Chondrocyte (in vitro differentiated cells): Measurements from ENCODE around the gene ESR2. TPM values are rescaled to one million over a fixed set of nuclear protein-coding genes. Genes with fewer than 3 reads are reported as not detected.

Experiments used
- DNase-seq: peaks from one replicate; pipeline ENCODE4 v3.0.0; 2021; ENCODE audit warnings: mixed read lengths, low spot score
- H3K27ac Mint-ChIP-seq: one replicate; pipeline ENCODE4 v1.8.0; 2021; ENCODE audit warnings: mild to moderate bottlenecking, moderate library complexity, mixed read lengths; ENCODE audit not compliant: unreplicated experiment
- H3K27me3 Mint-ChIP-seq: 2 replicates; pipeline ENCODE4 v1.8.0; 2021; ENCODE audit warnings: low read depth, mixed read lengths
- H3K36me3 Mint-ChIP-seq: 2 replicates; pipeline ENCODE4 v1.8.0; 2021; ENCODE audit warnings: low read depth, mixed read lengths
- H3K4me1 Mint-ChIP-seq: 2 replicates; pipeline ENCODE4 v1.8.0; 2021; ENCODE audit warnings: low read depth, mild to moderate bottlenecking, mixed read lengths
- H3K4me3 Mint-ChIP-seq: one replicate; pipeline ENCODE4 v1.8.0; 2021; ENCODE audit warnings: mild to moderate bottlenecking, moderate library complexity, mixed read lengths; ENCODE audit not compliant: unreplicated experiment
- H3K9me3 Mint-ChIP-seq: 2 replicates; pipeline ENCODE4 v1.8.0; 2021; ENCODE audit warnings: low read depth, mixed read lengths
- total RNA-seq: library from RNA; stranded (reverse); gene quantifications from 3 replicates; pipeline ENCODE4 v1.2.1, GENCODE V29; 2021
- TF ChIP-seq, protein P1 (sequence below): fragments of 200-600 bp; sonication (generic); IDR thresholded peaks from 2 replicates; pipeline ENCODE4 v1.5.0; 2021; ENCODE audit warnings: antibody characterized with exemption, mild to moderate bottlenecking, moderate library complexity

ESR2 gene
- total RNA-seq, 1 donor from 2014 or later, result not detected

GRCh38 chr14:64238631-64239030 is 55.5 kb downstream of the ESR2 start:
- Mint-ChIP-seq H3K4me1 (peaks cover 37% of the 10 kb centered on the region), H3K36me3 (peaks cover 3% of the 10 kb centered on the region), H3K4me3 (no peak overlapping the region), H3K27me3 (peaks cover 35% of the 10 kb centered on the region), H3K27ac (no peak overlapping the region), H3K9me3 (no peaks in the 10 kb centered on the region)
- TF ChIP-seq, protein P1, sequence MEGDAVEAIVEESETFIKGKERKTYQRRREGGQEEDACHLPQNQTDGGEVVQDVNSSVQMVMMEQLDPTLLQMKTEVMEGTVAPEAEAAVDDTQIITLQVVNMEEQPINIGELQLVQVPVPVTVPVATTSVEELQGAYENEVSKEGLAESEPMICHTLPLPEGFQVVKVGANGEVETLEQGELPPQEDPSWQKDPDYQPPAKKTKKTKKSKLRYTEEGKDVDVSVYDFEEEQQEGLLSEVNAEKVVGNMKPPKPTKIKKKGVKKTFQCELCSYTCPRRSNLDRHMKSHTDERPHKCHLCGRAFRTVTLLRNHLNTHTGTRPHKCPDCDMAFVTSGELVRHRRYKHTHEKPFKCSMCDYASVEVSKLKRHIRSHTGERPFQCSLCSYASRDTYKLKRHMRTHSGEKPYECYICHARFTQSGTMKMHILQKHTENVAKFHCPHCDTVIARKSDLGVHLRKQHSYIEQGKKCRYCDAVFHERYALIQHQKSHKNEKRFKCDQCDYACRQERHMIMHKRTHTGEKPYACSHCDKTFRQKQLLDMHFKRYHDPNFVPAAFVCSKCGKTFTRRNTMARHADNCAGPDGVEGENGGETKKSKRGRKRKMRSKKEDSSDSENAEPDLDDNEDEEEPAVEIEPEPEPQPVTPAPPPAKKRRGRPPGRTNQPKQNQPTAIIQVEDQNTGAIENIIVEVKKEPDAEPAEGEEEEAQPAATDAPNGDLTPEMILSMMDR, result no peak
- no peak for DNase-seq

DNA sequence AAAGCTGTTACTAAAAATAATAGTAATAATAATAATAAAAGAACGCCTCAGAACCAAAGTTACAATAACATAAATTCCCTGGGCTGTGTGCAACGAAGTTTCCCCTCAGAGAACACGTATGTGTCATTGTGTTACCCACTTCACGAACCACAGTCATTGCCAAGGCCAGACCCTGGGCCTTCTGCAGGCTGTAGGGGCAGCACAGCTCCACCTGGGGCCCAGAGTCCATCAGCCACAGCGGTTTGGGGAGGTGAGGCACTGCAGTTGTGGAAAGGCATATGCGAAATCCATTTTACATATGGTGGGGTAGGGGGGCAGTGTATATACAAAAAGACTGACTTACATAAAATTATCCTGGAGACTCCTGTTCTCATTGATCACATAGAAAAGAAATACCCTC is 56.1 kb downstream of the ESR2 start:
- no peak overlapping the region for H3K4me3 Mint-ChIP-seq
- no peak for DNase-seq
- peaks cover 42% of the 10 kb centered on the region for H3K4me1 Mint-ChIP-seq
- no peak overlapping the region for H3K27ac Mint-ChIP-seq
- peaks cover 3% of the 10 kb centered on the region for H3K36me3 Mint-ChIP-seq
- TF ChIP-seq, protein P1, result no peak
- no peaks in the 10 kb centered on the region for H3K9me3 Mint-ChIP-seq
- H3K27me3 Mint-ChIP-seq, result peaks cover 35% of the 10 kb centered on the region

DNA sequence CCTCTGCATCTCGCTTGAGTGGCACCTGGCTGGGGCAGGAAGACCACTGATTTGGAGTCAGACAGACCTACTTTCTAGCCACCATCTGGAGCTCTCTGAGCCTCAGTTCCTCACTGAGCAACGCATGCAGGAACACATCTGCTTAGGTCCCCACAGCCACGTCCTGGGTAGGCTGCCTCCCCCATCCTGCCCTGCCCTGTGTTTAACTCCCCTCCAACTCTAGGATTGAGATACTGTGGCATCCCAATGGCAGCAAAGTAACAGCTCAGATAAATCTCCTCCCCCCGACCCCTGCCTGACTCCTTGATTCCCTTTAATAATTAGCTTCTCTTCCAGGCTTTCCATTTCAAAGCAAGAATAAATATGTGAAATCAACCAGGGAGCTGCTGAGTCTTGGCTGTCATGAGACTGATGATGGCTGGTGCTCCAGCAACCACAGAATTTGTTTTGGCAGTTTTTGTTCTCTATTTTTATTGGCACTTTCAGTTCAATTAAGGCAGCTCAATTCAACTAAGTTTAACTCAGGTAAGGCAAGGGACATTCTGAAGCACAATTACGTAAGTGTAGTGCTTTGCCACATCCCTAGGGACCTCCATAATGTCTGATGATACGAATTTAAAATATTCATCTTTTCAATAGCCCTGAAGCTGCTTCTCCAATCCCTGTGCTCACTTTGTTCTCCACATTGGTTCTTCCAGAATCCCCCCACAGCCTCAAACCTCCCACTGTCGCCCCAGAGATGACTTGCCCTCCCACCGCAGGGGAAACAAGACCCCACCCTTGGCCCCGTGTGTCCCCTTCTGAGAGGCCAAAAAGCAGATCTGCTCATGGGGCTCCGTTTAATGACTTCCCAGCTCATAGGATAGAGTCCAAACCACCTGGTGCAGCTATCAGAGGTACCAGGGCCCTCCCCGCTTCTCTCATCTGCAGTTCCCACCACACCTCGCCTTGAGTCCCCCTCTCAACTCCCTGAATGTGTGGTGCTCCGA is 58.2 kb downstream of the ESR2 start:
- Mint-ChIP-seq H3K4me3 (no peak overlapping the region), H3K36me3 (no peaks in the 10 kb centered on the region), H3K27ac (peak overlapping the region; percentile 30), H3K9me3 (no peaks in the 10 kb centered on the region), H3K4me1 (peaks cover 58% of the 10 kb centered on the region), H3K27me3 (peaks cover 21% of the 10 kb centered on the region)
- DNase-seq, result no peak
- TF ChIP-seq, protein P1, result no peak

DNA sequence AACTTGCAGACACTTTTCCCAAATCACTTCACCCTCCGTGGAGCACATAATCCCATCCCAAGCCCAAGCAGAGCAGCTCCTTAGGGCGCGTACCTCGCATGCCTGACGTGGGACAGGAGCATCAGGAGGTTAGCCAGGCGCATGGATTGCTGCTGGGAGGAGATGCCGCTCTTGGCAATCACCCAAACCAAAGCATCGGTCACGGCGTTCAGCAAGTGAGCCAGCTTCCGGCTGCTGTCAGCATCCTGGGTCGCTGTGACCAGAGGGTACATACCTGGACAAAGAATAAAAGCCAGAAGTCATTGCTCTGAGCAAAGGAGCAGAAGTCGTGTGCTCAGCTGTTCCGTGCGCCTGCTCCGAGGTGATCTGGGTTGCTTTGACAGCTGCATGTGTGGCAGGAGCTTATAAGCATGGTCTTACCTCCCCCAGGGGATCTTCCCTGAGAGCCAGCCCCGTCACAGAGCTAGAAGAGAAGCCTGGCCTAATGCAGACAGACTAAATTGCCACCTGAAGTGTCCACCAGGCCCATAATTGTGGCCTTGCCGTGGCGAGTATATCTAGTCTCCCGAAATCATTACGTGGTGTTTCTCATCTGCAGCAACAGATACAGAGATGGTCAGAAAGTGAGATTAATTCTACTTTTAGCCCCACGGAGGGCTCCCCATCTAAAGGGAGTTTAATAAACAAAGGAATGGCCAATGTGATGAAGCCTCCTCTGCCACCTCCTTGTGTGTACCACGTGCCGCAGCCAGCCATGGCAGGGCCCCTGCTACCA is 59.1 kb downstream of the ESR2 start:
- no peak overlapping the region for H3K4me3 Mint-ChIP-seq
- H3K4me1 Mint-ChIP-seq, result peaks cover 58% of the 10 kb centered on the region
- peaks cover 18% of the 10 kb centered on the region for H3K27me3 Mint-ChIP-seq
- DNase-seq, result no peak
- no peak overlapping the region for H3K27ac Mint-ChIP-seq
- no peaks in the 10 kb centered on the region for H3K9me3 Mint-ChIP-seq
- no peaks in the 10 kb centered on the region for H3K36me3 Mint-ChIP-seq
- TF ChIP-seq, protein P1, result no peak

GRCh38 chr14:64233531-64234190 is 60.5 kb downstream of the ESR2 start:
- H3K4me3 Mint-ChIP-seq, result no peak overlapping the region

More at GRCh38 chr14:64233531-64234190, 60.5 kb downstream of the ESR2 start:
- no peak for DNase-seq
- H3K27me3 Mint-ChIP-seq, result peaks cover 18% of the 10 kb centered on the region
- TF ChIP-seq, protein P1, result no peak
- peak overlapping the region; percentile 46 for H3K27ac Mint-ChIP-seq
- no peaks in the 10 kb centered on the region for H3K36me3 Mint-ChIP-seq
- H3K4me1 Mint-ChIP-seq, result peaks cover 56% of the 10 kb centered on the region
- no peaks in the 10 kb centered on the region for H3K9me3 Mint-ChIP-seq
